SU-DHL-6 (cell line): ENCODE measurements around the gene ZNF662.

Experiments used
- EZH2phosphoT487 ChIP-seq: fragments of 200-600 bp; sonication (generic), shearing (Covaris generic); conservative IDR thresholded peaks from 2 replicates; pipeline ENCODE4 v1.6.1; 2018; ENCODE audit warnings: mild to moderate bottlenecking, antibody characterized with exemption, low read length, moderate library complexity, mixed read lengths
- TF ChIP-seq, protein P1 (sequence below): fragments of 200-600 bp; sonication (generic); IDR thresholded peaks from one replicate; pipeline ENCODE4 v1.5.1; 2017; ENCODE audit warnings: antibody characterized with exemption, mild to moderate bottlenecking, low read length, moderate library complexity; ENCODE audit not compliant: insufficient read depth, poor library complexity, severe bottlenecking

DNA sequence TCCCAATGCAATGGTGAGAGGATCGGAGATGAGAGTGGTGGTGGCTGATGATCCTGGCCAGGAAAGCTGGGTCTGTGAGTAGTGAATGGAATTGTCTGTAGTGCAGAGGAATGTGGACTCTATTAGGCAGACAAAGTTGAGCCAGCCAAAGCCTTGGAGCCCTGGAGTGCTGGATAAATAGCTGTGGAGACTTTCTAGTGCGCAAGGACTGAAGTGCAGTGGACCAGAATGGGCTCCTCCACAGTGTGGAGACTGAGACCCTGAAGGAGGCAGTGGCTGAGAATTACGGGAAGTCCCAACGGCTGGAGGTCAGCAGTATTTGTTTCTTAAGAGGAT lies 874 bp downstream of the ZNF662 start:
- TF ChIP-seq, protein P1, sequence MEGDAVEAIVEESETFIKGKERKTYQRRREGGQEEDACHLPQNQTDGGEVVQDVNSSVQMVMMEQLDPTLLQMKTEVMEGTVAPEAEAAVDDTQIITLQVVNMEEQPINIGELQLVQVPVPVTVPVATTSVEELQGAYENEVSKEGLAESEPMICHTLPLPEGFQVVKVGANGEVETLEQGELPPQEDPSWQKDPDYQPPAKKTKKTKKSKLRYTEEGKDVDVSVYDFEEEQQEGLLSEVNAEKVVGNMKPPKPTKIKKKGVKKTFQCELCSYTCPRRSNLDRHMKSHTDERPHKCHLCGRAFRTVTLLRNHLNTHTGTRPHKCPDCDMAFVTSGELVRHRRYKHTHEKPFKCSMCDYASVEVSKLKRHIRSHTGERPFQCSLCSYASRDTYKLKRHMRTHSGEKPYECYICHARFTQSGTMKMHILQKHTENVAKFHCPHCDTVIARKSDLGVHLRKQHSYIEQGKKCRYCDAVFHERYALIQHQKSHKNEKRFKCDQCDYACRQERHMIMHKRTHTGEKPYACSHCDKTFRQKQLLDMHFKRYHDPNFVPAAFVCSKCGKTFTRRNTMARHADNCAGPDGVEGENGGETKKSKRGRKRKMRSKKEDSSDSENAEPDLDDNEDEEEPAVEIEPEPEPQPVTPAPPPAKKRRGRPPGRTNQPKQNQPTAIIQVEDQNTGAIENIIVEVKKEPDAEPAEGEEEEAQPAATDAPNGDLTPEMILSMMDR, result no peak
- no peak for TF ChIP-seq EZH2phosphoT487
